SK-N-MC (cell line): ENCODE data around the gene PTOV1.

ENCODE experiments used
- DNase-seq: peaks from one replicate; pipeline ENCODE4 v3.0.0-alpha.2; 2011; ENCODE audit warnings: low read depth, low spot score
- H3K27ac ChIP-seq: fragments of 200-600 bp; sonication (generic); 2 replicates; pipeline ENCODE4 v1.5.1; 2016; ENCODE audit warnings: mixed run types
- H3K36me3 ChIP-seq: fragments of 200-600 bp; sonication (generic); 2 replicates; pipeline ENCODE4 v1.6.1; 2017; ENCODE audit warnings: antibody characterized with exemption, low read length, mixed read lengths; ENCODE audit not compliant: insufficient read depth
- H3K4me3 ChIP-seq: fragments of 200-600 bp; sonication (generic); 2 replicates; pipeline ENCODE4 v1.5.1; 2016
- H3K9ac ChIP-seq: fragments of 200-600 bp; sonication (generic); 2 replicates; pipeline ENCODE4 v1.8.0; 2017; ENCODE audit warnings: mixed run types, mixed read lengths; ENCODE audit not compliant: insufficient read length
- H3K9me3 ChIP-seq: fragments of 200-600 bp; sonication (generic); 2 replicates; pipeline ENCODE4 v1.6.1; 2017; ENCODE audit warnings: low read depth, mild to moderate bottlenecking, antibody characterized with exemption, low read length, moderate library complexity, mixed read lengths
- EZH2 ChIP-seq: fragments of 200-600 bp; sonication (generic); IDR thresholded peaks from one replicate; pipeline ENCODE4 v1.6.1; 2017; ENCODE audit warnings: antibody characterized with exemption
- FOXP2 ChIP-seq: optimal IDR thresholded peaks from 2 replicates; pipeline ENCODE3; 2011; ENCODE audit warnings: mild to moderate bottlenecking, moderate library complexity; ENCODE audit not compliant: insufficient read depth; ENCODE audit errors: extremely low read length, control extremely low read depth
- POLR2AphosphoS5 ChIP-seq: IDR thresholded peaks from 2 replicates; pipeline ENCODE4 v1.6.1; 2012; ENCODE audit warnings: mild to moderate bottlenecking, low read depth, low read length, borderline replicate concordance

The PTOV1 gene

DNA sequence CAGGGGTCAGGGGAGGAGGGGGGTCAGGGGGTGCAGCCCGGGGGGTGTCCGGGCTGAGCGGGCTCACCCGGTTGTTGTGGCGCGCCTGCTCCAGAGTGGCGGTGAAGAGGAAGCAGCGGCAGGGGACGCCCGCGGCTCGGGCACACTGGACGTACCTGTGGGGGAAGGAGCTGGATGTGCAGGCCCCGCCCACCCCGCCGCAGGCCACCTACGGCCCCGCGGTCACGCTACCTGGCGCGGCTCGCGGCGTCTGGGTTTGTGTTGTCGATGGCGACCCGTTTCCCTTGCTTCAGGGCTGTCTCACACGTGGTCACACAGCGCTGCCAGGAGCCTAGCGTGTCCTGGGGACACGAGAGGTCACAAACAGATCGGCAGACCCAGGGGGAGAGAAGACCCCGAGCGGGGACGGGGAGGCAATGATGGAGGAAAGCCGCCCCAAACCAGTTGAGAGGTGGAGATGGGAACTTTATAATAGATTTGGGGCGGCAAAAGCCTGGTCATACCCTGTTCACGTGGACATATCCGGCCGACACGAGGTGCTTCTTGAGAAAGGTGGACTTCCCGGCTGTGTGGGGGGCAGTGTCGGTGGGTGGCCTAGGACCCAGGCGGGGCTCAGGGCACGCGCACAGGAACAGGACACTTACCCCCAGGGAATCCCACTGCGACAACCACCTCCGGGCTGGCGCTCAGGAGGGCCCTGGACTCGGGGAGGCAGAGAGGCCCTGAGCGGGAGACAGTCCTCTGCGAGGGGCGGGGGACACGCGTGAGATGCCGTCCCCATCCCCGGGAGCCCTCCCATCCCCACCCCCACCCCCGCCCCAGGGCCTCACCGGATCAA lies 10.8 kb downstream of the PTOV1 start:
- H3K9ac ChIP-seq, result no peak overlapping the region
- no peaks in the 10 kb centered on the region for H3K9me3 ChIP-seq
- H3K36me3 ChIP-seq, result peaks cover 70% of the 10 kb centered on the region
- peak overlapping the region; percentile 70; the same call in 1 of the 2 replicates for H3K27ac ChIP-seq
- no peak for DNase-seq
- no peak overlapping the region for H3K4me3 ChIP-seq
- TF ChIP-seq POLR2AphosphoS5, result no peak
- no peak for TF ChIP-seq FOXP2
- TF ChIP-seq EZH2, result no peak

DNA sequence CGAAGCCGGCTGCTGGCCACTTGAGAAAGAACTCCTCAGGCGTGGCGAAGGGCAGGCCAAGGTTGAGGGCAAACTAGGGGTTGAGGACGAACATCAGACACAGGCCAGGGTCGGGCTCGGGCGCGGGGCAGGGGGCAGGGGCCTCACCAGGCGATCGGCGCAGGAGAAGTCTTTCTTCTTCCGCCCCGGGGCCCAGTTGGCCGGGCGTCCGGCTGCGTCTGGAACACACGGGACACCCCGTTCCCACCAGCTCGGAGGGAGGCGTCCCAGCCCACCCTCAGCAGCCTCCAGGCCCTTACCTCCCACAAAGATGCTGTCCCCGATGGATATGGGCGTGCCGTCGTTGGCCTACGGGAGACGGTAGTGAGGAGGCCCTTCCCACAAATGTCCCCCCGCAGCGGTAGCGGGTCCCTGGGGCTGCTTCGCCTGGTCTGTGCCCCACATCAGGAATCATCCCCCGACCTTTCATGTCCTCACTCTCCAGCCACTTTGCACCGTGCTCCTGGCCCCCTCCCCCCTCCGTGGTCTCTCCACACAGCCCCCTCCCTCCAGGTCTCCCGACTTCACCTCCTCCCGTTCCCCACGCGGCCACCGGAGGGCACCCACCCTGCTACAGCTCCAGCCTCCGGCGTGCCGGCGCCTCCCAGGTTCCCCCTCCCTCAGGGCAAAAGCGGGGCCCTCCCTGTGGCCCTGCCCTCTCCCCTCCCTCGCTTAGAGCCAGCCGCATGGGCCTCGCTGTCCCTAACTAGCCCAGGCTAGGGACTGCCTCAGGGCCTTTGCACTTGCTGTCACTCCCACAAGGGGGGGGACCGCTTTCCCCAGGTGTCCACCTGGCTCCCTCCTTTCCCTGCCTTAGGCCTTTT lies 11.7 kb downstream of the PTOV1 start:
- Histone ChIP-seq H3K4me3 (no peak overlapping the region), H3K27ac (no peak overlapping the region), H3K36me3 (peaks cover 61% of the 10 kb centered on the region), H3K9me3 (no peaks in the 10 kb centered on the region), H3K9ac (no peak overlapping the region)
- TF ChIP-seq EZH2 (no peak), FOXP2 (no peak), POLR2AphosphoS5 (no peak)
- no peak for DNase-seq

DNA sequence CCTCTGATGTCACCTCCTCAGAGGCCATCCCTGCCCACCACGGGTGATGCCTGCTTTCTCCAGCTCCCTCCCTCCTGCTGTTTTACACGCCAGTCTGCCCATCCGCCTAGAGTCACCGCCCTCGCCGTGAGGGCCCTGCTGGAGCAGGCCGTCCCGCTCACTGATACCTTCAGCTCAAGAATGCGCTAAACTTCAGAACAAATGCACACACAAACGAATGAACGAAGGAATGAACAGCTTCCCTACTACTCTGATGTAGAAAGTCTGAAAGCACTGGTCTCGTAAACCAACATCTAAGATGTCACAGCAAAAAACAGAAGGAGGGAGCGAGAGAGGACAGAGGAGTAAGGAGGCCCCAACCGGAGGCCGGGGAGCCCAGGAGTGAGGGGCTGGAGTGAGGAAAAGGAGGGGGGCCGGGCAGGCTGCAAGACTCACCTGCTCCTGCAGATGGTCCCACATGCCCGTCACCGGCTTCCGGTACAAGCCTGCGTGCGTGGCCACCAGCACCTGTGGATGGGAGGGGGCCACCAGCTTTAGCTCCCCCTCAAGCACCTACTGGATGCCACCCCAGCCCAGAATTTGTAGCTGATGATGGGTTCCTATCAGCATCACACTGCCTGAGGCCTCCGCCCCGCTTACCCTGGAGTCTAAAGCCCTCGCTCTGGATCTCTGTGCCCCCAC lies 12.4 kb downstream of the PTOV1 start:
- DNase-seq, result no peak
- Histone ChIP-seq H3K4me3 (no peak overlapping the region), H3K9me3 (no peaks in the 10 kb centered on the region), H3K36me3 (peaks cover 54% of the 10 kb centered on the region), H3K27ac (peak overlapping the region; percentile 58), H3K9ac (no peak overlapping the region)
- TF ChIP-seq EZH2, result no peak
- TF ChIP-seq POLR2AphosphoS5, result no peak

DNA sequence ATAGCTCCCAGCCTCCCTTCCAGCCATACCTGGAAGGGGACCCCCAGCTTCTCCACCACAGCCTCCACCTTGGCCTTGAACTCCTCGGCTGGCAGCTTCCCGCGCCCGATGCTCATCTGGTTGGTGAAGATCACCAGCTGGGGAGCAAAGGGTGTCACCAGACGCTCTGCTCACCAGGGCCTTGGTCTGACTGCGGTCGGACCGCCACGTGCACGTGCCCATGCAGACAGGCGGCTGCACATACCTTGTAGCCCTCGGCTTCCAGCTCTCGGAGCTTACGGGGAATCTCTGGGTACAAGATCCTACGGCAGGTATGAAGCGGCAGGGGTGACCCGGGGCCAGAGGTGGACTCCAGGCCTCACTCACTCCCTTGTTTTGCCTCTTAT lies 13.0 kb downstream of the PTOV1 start:
- no peaks in the 10 kb centered on the region for H3K9me3 ChIP-seq
- no peak overlapping the region for H3K9ac ChIP-seq
- TF ChIP-seq POLR2AphosphoS5 (no peak), FOXP2 (no peak), EZH2 (no peak)
- no peak overlapping the region for H3K27ac ChIP-seq
- no peak for DNase-seq
- H3K4me3 ChIP-seq, result no peak overlapping the region
- peaks cover 48% of the 10 kb centered on the region for H3K36me3 ChIP-seq

DNA sequence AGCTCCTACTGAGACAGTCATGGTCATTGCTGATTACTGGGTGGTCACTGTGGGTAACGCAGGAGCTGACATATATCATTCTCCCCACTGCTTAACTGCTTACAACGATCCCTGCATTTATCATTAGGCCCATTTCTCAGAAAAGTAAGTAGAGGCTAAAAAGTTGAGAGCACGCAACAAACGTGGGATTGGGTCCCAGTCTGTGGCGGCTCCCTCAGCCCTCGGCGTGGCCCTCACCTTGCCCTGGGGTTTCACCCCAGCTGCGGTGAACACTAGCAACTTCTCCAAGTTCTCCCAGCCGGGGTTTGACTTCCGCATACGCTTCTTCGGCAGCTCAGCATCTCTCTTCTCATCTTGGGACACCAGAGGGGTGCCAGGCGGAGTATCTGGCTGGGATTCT lies 13.9 kb downstream of the PTOV1 start:
- Histone ChIP-seq H3K27ac (no peak overlapping the region), H3K9ac (no peak overlapping the region), H3K36me3 (peaks cover 42% of the 10 kb centered on the region), H3K9me3 (no peaks in the 10 kb centered on the region), H3K4me3 (peak overlapping the region; percentile 98; the same call in 1 of the 2 replicates)
- DNase-seq, result no peak
- no peak for TF ChIP-seq POLR2AphosphoS5
- no peak for TF ChIP-seq EZH2
- no peak for TF ChIP-seq FOXP2

DNA sequence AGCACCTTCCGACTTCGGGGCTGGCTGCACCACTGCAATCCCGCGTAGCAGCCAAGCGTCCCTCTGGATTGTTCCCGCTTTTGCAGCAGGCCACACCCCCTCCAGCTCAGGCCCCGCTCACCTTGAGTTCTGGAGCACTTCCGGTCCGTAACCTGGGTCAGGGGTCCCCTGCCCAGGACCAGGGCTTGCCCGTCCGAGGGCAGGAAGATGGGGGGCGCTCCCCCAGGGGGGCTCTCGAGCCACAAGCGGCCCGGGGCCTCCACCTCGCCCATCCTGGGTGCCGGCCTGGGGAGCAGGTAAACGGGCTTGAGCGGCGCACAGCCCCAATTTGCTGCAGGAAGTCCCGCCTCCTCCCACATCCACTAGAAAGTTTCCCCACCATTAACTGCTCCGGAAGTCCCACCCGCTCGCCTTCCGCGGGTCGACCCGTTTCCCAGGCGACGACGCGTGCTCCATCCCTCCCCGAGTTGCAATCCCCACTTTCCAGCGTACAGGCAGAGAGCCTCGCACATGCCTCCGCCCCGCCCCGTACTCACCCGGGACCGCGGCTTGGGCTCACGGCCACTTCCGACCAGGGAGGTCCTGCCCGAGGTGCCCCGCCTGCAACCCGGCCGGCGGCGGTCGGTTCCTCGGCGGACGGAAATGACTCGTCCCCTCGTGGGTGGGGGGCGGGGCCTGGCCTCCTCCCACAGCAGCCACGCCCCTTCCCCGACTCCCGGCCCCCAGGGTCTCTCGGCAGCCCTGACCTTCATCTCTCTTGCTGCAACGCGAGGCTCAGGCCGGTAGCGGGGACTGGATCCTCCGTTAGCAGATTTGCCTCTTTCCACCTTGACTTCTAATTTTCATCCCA lies 16.2 kb downstream of the PTOV1 start, which contains the start of gene PNKP:
Gene PNKP, minus strand, starts transcription at position 644 of the 850 bp plus-strand sequence. Its CDS starts 372 bp downstream, at position 272.
- DNase-seq, result peak; percentile 73
- Histone ChIP-seq H3K9ac (peak within 1 kb of the TSS; percentile 77), H3K9me3 (no peaks in the 10 kb centered on the region), H3K27ac (peak within 1 kb of the TSS; percentile 89), H3K4me3 (peak within 1 kb of the TSS; percentile 98), H3K36me3 (peaks cover 29% of the 10 kb centered on the region)
- no peak for TF ChIP-seq FOXP2
- TF ChIP-seq EZH2, result no peak
- peak; percentile 70 for TF ChIP-seq POLR2AphosphoS5

DNA sequence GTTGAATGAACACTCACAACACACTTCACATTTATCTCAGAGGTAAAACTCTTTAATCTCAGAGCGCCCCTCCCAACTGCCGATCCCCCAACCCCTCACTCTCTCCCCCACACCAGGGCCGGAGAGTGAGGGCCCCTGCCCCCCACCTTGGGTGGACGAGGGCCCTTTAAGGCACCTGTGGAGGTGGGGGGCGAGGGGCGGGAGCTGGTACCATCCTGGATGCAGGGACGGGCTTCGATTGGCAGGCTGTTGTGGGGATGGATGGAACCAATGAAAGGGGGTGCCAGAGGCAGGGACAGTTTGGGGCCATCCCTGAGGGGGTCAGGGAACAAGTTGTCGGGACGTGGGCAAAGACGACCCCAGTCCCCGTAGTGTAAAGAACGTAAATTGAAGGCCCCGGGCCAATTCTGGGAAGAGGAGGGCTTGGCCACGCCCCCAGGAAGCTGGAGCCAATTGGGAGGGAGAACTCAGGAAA lies 18.1 kb downstream of the PTOV1 start:
- DNase-seq, result no peak
- no peaks in the 10 kb centered on the region for H3K9me3 ChIP-seq
- no peak for TF ChIP-seq POLR2AphosphoS5
- no peak for TF ChIP-seq FOXP2
- no peak for TF ChIP-seq EZH2
- peak overlapping the region; percentile 82 for H3K27ac ChIP-seq
- H3K36me3 ChIP-seq, result peaks cover 19% of the 10 kb centered on the region
- H3K9ac ChIP-seq, result no peak overlapping the region
- peak overlapping the region; percentile 75 for H3K4me3 ChIP-seq
